IMR-90 (cell line): ENCODE data around the gene ITGA3. TPM values are rescaled to one million over a fixed set of nuclear protein-coding genes. Genes with fewer than 3 reads are reported as not detected.

Experiments used
- RCOR1 ChIP-seq: IDR thresholded peaks from 2 replicates; pipeline ENCODE4 v1.6.1; 2012; ENCODE audit warnings: mild to moderate bottlenecking, low read length, improper control_type of control experiment; ENCODE audit not compliant: insufficient replicate concordance
- polyA plus RNA-seq, 3 experiments: library from polyadenylated mRNA; depleted of rRNA; stranded (reverse); fragments of >200 nt; gene quantifications; 2 replicates each; pipeline ENCODE4 v1.2.3, GENCODE V29; 2012; ENCODE audit warnings: low replicate concordance in 1 of 3
- total RNA-seq: library from RNA; depleted of rRNA; stranded (reverse); fragments of >200 nt; gene quantifications from 2 replicates; pipeline ENCODE4 v1.2.3, GENCODE V29; 2012
- TF ChIP-seq, protein P1 (sequence below): fragments of 150-350 bp; IDR thresholded peaks from 2 replicates; pipeline ENCODE4 v1.6.1; 2016; ENCODE audit warnings: low read depth, mild to moderate bottlenecking, low read length, moderate library complexity, borderline replicate concordance

The ITGA3 gene
- total and polyA plus RNA-seq, 2 of the 4 experiments (the other 2 are of a cell fraction), result 78.0 to 202 TPM

DNA sequence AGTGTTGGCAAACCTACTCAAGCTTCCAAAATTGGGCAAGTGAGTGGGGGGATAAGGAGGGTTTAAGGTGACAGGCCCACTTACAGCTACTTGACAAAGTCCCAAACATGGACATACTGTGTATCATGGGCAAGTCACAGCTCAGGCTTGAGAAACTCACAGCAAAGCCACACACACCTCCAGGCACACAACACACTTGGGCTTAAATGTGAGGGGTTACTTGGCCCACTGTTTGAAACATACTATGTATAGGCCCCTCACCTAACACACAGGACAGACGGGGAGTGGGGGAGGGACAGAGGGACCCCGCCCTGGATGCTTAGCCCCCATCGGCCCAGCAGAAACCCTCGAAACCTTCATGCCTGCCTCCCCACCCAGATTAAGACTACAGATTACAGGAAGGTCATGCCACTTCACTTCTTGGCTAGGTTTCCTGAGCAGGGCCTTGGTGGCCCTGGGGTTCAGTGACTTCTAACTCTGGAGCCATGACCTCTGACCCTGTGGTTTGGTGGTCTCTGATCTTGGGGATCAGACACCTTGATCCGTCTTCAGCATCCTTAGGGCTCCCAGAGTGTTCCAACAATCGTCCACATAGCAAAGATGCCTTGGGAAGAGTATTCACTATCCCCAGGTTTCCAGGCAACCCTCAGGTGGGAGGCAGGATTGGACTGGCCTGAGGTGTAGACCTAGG is 76.3 kb downstream of the ITGA3 start (continued):
- TF ChIP-seq RCOR1, result no peak
- TF ChIP-seq, protein P1, sequence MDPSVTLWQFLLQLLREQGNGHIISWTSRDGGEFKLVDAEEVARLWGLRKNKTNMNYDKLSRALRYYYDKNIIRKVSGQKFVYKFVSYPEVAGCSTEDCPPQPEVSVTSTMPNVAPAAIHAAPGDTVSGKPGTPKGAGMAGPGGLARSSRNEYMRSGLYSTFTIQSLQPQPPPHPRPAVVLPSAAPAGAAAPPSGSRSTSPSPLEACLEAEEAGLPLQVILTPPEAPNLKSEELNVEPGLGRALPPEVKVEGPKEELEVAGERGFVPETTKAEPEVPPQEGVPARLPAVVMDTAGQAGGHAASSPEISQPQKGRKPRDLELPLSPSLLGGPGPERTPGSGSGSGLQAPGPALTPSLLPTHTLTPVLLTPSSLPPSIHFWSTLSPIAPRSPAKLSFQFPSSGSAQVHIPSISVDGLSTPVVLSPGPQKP, result no peak
